ENCODE data around the gene HOXD10. TPM values are rescaled to one million over a fixed set of nuclear protein-coding genes. Genes with fewer than 3 reads are reported as not detected.

HOXD10 gene
- total and polyA plus RNA-seq, 2 of the 13 experiments (the other 11 are each of a cell fraction or from before 2014, with no cell fraction given): not detected

DNA sequence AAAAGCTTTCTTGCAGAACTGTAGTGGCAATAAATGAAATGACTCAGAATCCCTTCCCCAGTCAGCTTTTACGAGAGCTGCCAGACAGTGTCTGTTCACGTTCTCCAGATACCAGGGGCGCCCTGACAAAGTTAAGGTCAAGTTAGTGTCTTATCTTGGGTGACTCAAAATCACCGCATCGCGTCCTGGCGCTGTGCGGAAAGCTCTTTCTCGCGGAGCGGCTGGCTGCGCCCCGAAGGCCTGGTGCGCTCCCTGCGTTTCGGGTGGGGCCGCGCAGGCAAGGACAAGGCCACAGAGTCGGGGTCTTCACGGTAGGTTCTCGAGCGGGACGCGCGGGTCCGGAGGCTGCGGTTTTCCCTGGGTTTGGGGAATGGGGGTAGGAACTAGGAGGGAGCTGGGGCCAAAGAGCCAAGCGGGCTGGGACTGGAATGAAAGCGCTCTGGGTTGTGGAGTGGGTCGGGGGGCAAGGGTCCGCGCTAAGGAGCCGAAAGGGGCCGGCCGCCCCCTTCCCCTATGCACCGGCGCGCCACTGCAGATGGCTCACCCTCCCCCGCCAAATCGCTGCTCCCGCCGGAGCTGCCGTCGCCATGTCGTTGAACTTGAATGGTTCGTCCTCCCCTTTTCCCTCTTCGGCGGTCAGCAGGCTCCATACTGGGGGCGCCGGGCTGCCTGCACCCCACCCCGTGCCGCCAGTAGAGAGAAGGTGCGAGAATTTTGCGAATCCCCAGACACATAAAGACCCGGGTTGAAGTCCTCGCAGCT lies 12.1 kb upstream of the HOXD10 start:
- H3K4me1 ChIP-seq (ENCODE audit: insufficient read depth, low read length): no peaks in the 10 kb centered on the region
- H3K4me2 ChIP-seq (ENCODE audit: low read depth, low read length): no peak overlapping the region
- ATAC-seq: no peak
- no TSS peak for BruUV-seq (replicated peaks)
- ChIA-PET POLR2A (no interaction called here), CTCF (ENCODE audit: low intra/inter-chr PET ratio, low total read pairs) (no interaction called here)
- in situ Hi-C loops (cut with HindIII; ENCODE audit: extremely low pct_ligation_motif_present, low pct_unique_long_range_greater_than_20kb): loop anchor here (10.0 kb wide), 1 partner anchor 1070 kb away; no protein-coding TSS in a partner anchor
- TF ChIP-seq NFYC (CRISPR knock-in tag; IDR thresholded peaks at IDR 0.05): no peak
- no peak for TF ChIP-seq ZNF549 (CRISPR knock-in tag; IDR thresholded peaks at IDR 0.05)
- TF ChIP-seq HNF4G (IDR thresholded peaks at IDR 0.05; ENCODE audit: borderline replicate concordance, low read depth, low read length): no peak
- TF ChIP-seq HNF4G (CRISPR knock-in tag; IDR thresholded peaks at IDR 0.05; ENCODE audit: borderline replicate concordance, low read depth): no peak
- TF ChIP-seq DMAP1 (CRISPR knock-in tag; IDR thresholded peaks at IDR 0.05): no peak
- no peak for TF ChIP-seq ZNF629 (CRISPR knock-in tag; conservative IDR thresholded peaks at IDR 0.05)
- TF ChIP-seq ZNF30 (CRISPR knock-in tag; IDR thresholded peaks at IDR 0.05): no peak
- TF ChIP-seq, protein P1, sequence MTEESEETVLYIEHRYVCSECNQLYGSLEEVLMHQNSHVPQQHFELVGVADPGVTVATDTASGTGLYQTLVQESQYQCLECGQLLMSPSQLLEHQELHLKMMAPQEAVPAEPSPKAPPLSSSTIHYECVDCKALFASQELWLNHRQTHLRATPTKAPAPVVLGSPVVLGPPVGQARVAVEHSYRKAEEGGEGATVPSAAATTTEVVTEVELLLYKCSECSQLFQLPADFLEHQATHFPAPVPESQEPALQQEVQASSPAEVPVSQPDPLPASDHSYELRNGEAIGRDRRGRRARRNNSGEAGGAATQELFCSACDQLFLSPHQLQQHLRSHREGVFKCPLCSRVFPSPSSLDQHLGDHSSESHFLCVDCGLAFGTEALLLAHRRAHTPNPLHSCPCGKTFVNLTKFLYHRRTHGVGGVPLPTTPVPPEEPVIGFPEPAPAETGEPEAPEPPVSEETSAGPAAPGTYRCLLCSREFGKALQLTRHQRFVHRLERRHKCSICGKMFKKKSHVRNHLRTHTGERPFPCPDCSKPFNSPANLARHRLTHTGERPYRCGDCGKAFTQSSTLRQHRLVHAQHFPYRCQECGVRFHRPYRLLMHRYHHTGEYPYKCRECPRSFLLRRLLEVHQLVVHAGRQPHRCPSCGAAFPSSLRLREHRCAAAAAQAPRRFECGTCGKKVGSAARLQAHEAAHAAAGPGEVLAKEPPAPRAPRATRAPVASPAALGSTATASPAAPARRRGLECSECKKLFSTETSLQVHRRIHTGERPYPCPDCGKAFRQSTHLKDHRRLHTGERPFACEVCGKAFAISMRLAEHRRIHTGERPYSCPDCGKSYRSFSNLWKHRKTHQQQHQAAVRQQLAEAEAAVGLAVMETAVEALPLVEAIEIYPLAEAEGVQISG (CRISPR knock-in tag; IDR thresholded peaks at IDR 0.05): no peak
- FAIRE-seq: no peak
- no peaks in the 10 kb centered on the region for H3K79me2 ChIP-seq (ENCODE audit: insufficient read depth, low read length)
- WGBS (ENCODE audit: low lambda C conversion rate): 40% methylated on average over 45 of the region's 56 CpGs
- no peaks in the 10 kb centered on the region for H3K36me3 ChIP-seq (replicated peaks in 1 of 2; ENCODE audit: control insufficient read depth in 1 of 2, insufficient read depth in 2 of 2, low read length in 2 of 2)
- no peak overlapping the region for H3K9ac ChIP-seq (ENCODE audit: insufficient read depth, low read depth, low read length)
- peaks cover 31 to 90% of the 10 kb centered on the region in 2 experiments for H3K27me3 ChIP-seq (ENCODE audit: control insufficient read depth in 1 of 2, insufficient read depth in 2 of 2, low read length in 2 of 2)
- H3K27ac ChIP-seq (ENCODE audit: extremely low read length, insufficient read depth, low read length): no peak overlapping the region
- H3K9me3 ChIP-seq (ENCODE audit: low read length): no peaks in the 10 kb centered on the region
- H4K20me1 ChIP-seq (ENCODE audit: insufficient read depth, low read length): no peaks in the 10 kb centered on the region; the same call in 1 of the 2 replicates
- no peak overlapping the region for H2AFZ ChIP-seq (ENCODE audit: low read length)
- no peak overlapping the region for H3K4me3 ChIP-seq (replicated peaks in 1 of 3; ENCODE audit: insufficient read depth in 1 of 3, low read depth in 2 of 3, low read length in 3 of 3)
- DNase-seq (ENCODE audit: low spot score): no peak
- intact Hi-C loops (cut with micrococcal nuclease; ENCODE audit: unreplicated experiment): no loop called here

All from HepG2 (cell line).